Suprapubic skin (tissue), 3 donors: Measurements from ENCODE around the gene AGTPBP1.

ENCODE experiments used
- POLR2A ChIP-seq, 2 donors: fragments of 450-650 bp; IDR thresholded peaks; one replicate each; pipeline ENCODE4 v1.6.1; 2017; ENCODE audit warnings: antibody characterized with exemption in 2 of 2, mild to moderate bottlenecking in 2 of 2, moderate library complexity in 2 of 2
- TF ChIP-seq, protein P1 (sequence below), 2 donors: fragments of 200-600 bp in 1 of 2; fragments of 450-650 bp in 1 of 2; sonication (generic) in 1 of 2; IDR thresholded peaks; one replicate each; pipeline ENCODE4 v1.5.1; 2016 to 2019; ENCODE audit warnings: antibody characterized with exemption in 2 of 2, mild to moderate bottlenecking in 1 of 2, moderate library complexity in 1 of 2

GRCh38 chr9:85524531-85524930 lies 217.2 kb downstream of the AGTPBP1 start:
- no peak for TF ChIP-seq POLR2A (IDR thresholded peaks at IDR 0.05)
- TF ChIP-seq, protein P1, sequence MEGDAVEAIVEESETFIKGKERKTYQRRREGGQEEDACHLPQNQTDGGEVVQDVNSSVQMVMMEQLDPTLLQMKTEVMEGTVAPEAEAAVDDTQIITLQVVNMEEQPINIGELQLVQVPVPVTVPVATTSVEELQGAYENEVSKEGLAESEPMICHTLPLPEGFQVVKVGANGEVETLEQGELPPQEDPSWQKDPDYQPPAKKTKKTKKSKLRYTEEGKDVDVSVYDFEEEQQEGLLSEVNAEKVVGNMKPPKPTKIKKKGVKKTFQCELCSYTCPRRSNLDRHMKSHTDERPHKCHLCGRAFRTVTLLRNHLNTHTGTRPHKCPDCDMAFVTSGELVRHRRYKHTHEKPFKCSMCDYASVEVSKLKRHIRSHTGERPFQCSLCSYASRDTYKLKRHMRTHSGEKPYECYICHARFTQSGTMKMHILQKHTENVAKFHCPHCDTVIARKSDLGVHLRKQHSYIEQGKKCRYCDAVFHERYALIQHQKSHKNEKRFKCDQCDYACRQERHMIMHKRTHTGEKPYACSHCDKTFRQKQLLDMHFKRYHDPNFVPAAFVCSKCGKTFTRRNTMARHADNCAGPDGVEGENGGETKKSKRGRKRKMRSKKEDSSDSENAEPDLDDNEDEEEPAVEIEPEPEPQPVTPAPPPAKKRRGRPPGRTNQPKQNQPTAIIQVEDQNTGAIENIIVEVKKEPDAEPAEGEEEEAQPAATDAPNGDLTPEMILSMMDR (IDR thresholded peaks at IDR 0.05): no peak
